ENCODE data around the gene SMCO1.
"Not testable (repeated sequence)": the region's sequence is repeated elsewhere in the genome, so short reads cannot be mapped to it uniquely, and the experiment has no call there.

Gene SMCO1

DNA sequence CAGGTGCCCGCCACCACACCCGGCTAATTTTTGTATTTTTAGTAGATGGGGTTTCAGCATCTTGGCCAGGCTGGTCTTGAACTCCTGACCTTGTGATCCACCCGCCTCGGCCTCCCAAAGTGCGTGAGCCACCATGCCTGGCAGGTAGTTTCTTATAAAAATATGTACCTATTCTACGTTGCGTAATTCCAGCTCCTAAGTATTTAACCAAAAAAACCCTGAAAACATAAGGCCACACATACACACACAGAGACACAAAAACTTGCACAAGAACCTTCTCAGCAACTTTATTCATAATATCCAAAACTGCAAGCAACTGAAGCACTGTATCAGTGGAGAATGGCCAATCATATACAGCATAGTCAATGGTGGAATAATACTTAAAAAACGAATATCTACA is 16.8 kb downstream of the SMCO1 start:
- CTCF ChIA-PET: interaction anchor here (0.9 kb wide), 1 partner anchor 11 kb away, joined by 3 read pairs; no protein-coding TSS in a partner anchor
- Mint-ChIP-seq H3K4me3 (no peak overlapping the region), H3K27me3 (no peaks in the 10 kb centered on the region), H3K4me1 (peaks cover 36% of the 10 kb centered on the region), H3K36me3 (peaks cover 66% of the 10 kb centered on the region), H3K27ac (no peak overlapping the region), H3K9me3 (no peaks in the 10 kb centered on the region)
- DNase-seq: no peak

DNA sequence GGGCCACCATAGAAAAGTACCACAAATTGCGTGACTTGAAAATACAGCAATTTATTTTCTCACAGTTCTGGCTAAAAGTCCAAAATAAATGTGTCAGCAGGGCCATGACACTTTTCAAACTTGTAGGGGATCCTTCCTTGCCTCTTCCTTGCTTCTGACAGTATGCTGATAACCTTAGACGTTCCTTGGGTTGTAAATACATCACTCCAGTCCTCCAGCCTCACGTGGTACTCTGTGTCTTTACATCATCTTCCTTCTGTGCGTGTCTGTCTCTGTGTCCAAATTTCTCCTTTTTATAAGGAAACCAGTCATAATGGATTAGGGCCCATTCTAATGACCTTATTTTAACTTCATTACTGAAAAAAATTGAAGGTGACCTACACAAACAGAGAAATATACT is 19.0 kb downstream of the SMCO1 start:
- Mint-ChIP-seq H3K27me3 (no peaks in the 10 kb centered on the region), H3K4me3 (no peak overlapping the region), H3K27ac (no peak overlapping the region), H3K9me3 (no peaks in the 10 kb centered on the region), H3K4me1 (peaks cover 36% of the 10 kb centered on the region), H3K36me3 (peaks cover 61% of the 10 kb centered on the region)
- no peak for DNase-seq
- CTCF ChIA-PET: no interaction called here

DNA sequence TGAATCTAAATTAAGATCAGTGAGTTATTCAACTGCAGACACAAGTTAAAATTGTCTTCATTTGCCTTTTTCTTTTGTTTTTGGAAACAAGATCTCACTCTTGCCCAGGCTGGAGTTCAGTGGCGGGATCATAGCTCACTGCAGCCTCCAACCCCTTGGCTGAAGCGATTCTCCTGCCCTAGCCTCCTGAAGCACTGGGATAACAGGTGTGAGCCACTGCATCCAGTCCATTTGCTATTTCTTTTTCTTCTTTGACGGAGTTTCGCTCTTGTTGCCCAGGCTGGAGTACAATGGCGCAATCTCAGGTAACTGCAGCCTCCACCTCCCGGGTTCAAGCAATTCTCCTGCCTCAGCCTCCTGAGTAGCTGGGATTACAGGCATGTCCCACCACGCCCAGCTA is 21.9 kb downstream of the SMCO1 start:
- H3K27ac Mint-ChIP-seq: no peak overlapping the region
- no peak for DNase-seq
- no peak overlapping the region for H3K4me3 Mint-ChIP-seq
- no peaks in the 10 kb centered on the region for H3K27me3 Mint-ChIP-seq
- peaks cover 25% of the 10 kb centered on the region for H3K4me1 Mint-ChIP-seq
- H3K9me3 Mint-ChIP-seq: no peaks in the 10 kb centered on the region
- H3K36me3 Mint-ChIP-seq: peaks cover 50% of the 10 kb centered on the region
- CTCF ChIA-PET: no interaction called here

DNA sequence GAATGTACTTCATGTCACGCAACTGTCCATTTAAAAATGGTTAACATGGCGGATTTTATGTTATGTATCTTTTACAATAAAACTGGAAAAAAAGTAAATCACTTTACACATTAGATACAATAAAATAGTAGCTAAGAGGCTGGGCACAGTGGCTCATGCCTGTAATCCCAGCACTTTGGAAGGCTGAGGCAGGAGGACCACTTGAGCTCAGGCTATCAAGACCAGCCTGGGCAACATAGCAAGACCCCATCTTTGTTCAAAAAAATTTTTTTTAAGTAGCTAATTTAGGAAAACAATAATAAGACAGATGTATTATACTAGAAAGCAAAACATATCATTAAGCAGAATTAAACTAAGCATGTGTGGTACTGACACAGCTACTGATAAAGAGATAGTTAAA is 23.1 kb downstream of the SMCO1 start:
- Mint-ChIP-seq H3K4me1 (peaks cover 20% of the 10 kb centered on the region), H3K27ac (no peak overlapping the region), H3K9me3 (no peaks in the 10 kb centered on the region), H3K4me3 (no peak overlapping the region), H3K36me3 (peaks cover 49% of the 10 kb centered on the region), H3K27me3 (no peaks in the 10 kb centered on the region)
- no peak for DNase-seq
- CTCF ChIA-PET: interaction anchor here (0.9 kb wide), 1 partner anchor 576 kb away, joined by 3 read pairs; no protein-coding TSS in a partner anchor

DNA sequence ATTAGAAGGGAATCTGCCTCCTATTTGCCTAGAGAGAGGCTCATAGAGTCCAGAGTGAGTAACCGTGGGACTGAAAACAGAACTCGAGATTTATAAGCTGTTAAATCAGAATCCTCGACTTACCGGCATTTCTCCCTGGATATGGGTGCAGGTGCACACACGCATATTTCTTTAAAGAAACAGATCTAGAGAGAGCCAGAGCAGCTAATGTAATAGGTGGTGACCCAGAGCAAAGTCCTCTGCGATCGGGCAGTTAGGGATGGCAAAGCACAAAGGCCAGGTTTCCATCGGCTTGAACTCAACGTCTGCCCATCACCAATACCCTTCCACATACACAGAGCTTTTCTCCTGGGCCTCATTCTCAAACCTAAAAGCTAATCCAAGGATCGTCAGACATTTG is 25.4 kb downstream of the SMCO1 start:
- no peaks in the 10 kb centered on the region for H3K9me3 Mint-ChIP-seq
- no peak for DNase-seq
- H3K27me3 Mint-ChIP-seq: no peaks in the 10 kb centered on the region
- H3K4me1 Mint-ChIP-seq: peaks cover 18% of the 10 kb centered on the region
- H3K4me3 Mint-ChIP-seq: no peak overlapping the region
- no peak overlapping the region for H3K27ac Mint-ChIP-seq
- peaks cover 43% of the 10 kb centered on the region for H3K36me3 Mint-ChIP-seq
- CTCF ChIA-PET: interaction anchor here (0.7 to 1.7 kb wide), 2 partner anchors 32 to 54 kb away, joined by 3 to 4 read pairs; no protein-coding TSS in a partner anchor

DNA sequence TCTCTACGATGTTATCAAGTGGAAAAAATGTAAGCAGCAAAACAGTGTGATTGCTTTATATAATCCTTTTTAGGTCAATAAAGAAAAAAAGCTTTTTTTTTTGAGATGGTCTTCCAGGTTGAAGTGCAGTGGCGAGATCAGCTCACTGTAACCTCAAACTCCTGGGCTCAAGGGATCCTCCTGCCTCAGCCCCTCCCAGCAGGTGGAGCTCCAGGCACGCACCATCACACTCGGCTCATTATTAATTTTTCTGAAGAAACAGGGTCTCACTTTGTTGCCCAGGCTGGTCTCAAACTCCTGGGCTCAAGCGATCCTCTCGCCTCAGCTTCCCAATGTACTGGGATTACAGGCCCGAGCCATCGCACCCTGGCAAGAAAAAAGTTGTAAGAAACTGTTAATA is 28.9 kb downstream of the SMCO1 start:
- H3K4me1 Mint-ChIP-seq: peaks cover 11% of the 10 kb centered on the region
- H3K27me3 Mint-ChIP-seq: no peaks in the 10 kb centered on the region
- H3K9me3 Mint-ChIP-seq: no peaks in the 10 kb centered on the region
- peaks cover 48% of the 10 kb centered on the region for H3K36me3 Mint-ChIP-seq
- no peak overlapping the region for H3K4me3 Mint-ChIP-seq
- no peak overlapping the region for H3K27ac Mint-ChIP-seq
- peak; percentile 39 for DNase-seq
- CTCF ChIA-PET: interaction anchor here (0.8 to 3.3 kb wide), 7 partner anchors 24 to 201 kb away, joined by 3 to 26 read pairs (median 4); no protein-coding TSS in a partner anchor

DNA sequence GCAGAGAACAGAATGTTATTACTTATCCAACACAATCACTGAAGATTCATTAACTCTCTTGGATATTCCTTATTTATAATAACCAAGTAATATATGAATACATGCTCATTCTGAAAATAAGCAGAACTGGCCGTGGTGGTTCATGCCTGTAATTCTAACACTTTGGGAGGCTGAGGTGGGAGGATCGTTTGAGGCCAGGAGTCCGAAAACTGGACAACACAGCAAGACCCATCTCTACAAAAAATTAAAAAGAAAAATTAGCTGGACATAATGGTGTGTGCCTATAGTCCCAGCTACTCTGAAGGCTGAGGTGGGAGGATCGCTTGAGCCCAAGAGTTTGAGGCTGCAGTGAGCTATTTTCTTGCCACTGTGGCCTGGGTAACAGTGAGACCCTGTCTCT is 37.5 kb downstream of the SMCO1 start:
- no peaks in the 10 kb centered on the region for H3K9me3 Mint-ChIP-seq
- H3K4me1 Mint-ChIP-seq: no peaks in the 10 kb centered on the region
- CTCF ChIA-PET: interaction anchor here (1.6 kb wide), 1 partner anchor 44 kb away, joined by 6 read pairs; no protein-coding TSS in a partner anchor
- no peak overlapping the region for H3K27ac Mint-ChIP-seq
- H3K4me3 Mint-ChIP-seq: no peak overlapping the region
- no peak for DNase-seq
- H3K36me3 Mint-ChIP-seq: peaks cover 43% of the 10 kb centered on the region
- H3K27me3 Mint-ChIP-seq: no peaks in the 10 kb centered on the region

- DNase-seq: no peak
- CTCF ChIA-PET: no interaction called here
- Mint-ChIP-seq H3K4me3 (no peak overlapping the region), H3K4me1 (peaks cover 14% of the 10 kb centered on the region), H3K9me3 (no peaks in the 10 kb centered on the region), H3K27ac (no peak overlapping the region), H3K36me3 (peaks cover 50% of the 10 kb centered on the region), H3K27me3 (no peaks in the 10 kb centered on the region)
These were observed 42.9 kb downstream of the SMCO1 start for GRCh38 chr3:196472286-196472685.

GRCh38 chr3:196471551-196471950 is 43.6 kb downstream of the SMCO1 start:
- Mint-ChIP-seq H3K4me1 (peaks cover 14% of the 10 kb centered on the region), H3K4me3 (no peak overlapping the region), H3K27ac (no peak overlapping the region), H3K9me3 (no peaks in the 10 kb centered on the region), H3K27me3 (no peaks in the 10 kb centered on the region), H3K36me3 (peaks cover 46% of the 10 kb centered on the region)
- CTCF ChIA-PET: no interaction called here
- no peak for DNase-seq

- H3K27ac Mint-ChIP-seq, H3K9me3 Mint-ChIP-seq, CTCF ChIA-PET, H3K4me3 Mint-ChIP-seq, DNase-seq, H3K27me3 Mint-ChIP-seq: not testable (repeated sequence)
- H3K4me1 Mint-ChIP-seq: peaks cover 14% of the 10 kb centered on the region
- peaks cover 45% of the 10 kb centered on the region for H3K36me3 Mint-ChIP-seq
These were observed 45.0 kb downstream of the SMCO1 start for GRCh38 chr3:196470182-196470581.

DNA sequence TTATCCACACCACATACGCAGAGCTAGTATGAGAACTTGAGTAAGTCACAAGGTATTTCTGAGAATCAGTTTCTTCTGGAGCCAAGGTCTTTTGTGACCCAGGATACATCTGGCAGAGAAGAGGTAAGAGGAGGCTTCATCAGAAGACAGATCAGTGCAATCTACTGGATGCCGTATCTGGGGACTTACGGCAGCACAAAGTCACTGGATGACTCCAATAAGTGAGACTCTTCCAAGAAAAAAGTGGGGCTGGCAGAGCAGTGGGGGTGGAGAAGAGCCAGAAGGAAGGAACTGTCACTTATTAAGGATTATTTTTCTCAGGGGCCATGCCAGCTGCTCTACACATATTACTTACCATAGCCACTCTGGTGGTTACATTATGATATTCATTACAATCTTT is 51.3 kb downstream of the SMCO1 start:
- Mint-ChIP-seq H3K9me3 (peaks cover 9% of the 10 kb centered on the region), H3K36me3 (peaks cover 32% of the 10 kb centered on the region), H3K27ac (no peak overlapping the region), H3K4me3 (no peak overlapping the region), H3K4me1 (peaks cover under 1% of the 10 kb centered on the region), H3K27me3 (no peaks in the 10 kb centered on the region)
- no peak for DNase-seq
- CTCF ChIA-PET: interaction anchor here (0.6 kb wide), 1 partner anchor 146 kb away, joined by 3 read pairs; no protein-coding TSS in a partner anchor

DNA sequence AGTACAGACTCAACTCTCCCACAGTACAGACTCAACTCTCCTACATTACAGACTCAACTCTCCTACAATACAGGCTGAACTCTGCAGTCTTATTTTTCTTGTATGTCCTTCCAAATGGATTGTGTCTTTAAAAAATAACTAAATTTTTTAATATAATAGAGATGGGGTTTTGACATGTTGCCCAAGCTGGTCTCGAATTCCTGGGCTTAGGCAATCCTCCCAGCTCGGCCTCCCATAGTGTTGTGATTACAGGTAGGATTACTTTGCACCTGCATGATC is 51.7 kb downstream of the SMCO1 start:
- peaks cover 29% of the 10 kb centered on the region for H3K36me3 Mint-ChIP-seq
- CTCF ChIA-PET: no interaction called here
- H3K27me3 Mint-ChIP-seq: no peaks in the 10 kb centered on the region
- DNase-seq: no peak
- H3K4me1 Mint-ChIP-seq: no peaks in the 10 kb centered on the region
- H3K9me3 Mint-ChIP-seq: peaks cover 9% of the 10 kb centered on the region
- H3K27ac Mint-ChIP-seq: no peak overlapping the region
- no peak overlapping the region for H3K4me3 Mint-ChIP-seq

DNA sequence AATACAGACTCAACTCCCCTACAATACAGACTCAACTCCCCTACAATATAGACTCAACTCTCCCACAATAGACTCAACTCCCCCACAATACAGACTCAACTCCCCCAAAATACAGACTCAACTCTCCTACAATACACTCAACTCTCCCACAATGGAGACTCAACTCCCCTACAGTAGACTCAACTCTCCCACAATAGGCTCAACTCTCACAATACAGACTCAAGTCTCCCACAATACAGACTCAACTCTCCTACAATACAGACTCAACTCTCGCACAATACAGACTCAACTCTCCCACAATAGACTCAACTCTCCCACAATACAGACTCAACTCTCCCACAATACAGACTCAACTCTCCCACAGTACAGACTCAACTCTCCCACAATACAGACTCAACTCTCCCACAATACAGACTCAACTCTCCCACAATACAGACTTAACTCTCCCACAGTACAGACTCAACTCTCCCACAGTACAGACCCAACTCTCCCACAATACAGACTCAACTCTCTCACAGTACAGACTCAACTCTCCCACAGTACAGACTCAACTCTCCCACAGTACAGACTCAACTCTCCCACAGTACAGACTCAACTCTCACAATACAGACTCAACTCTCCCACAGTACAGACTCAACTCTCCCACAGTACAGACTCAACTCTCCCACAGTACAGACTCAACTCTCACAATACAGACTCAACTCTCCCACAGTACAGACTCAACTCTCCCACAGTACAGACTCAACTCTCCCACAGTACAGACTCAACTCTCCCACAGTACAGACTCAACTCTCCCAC is 52.3 kb downstream of the SMCO1 start:
- H3K4me1 Mint-ChIP-seq, H3K27ac Mint-ChIP-seq, CTCF ChIA-PET, H3K9me3 Mint-ChIP-seq, H3K27me3 Mint-ChIP-seq, DNase-seq, H3K4me3 Mint-ChIP-seq: not testable (repeated sequence)
- peaks cover 25% of the 10 kb centered on the region for H3K36me3 Mint-ChIP-seq

DNA sequence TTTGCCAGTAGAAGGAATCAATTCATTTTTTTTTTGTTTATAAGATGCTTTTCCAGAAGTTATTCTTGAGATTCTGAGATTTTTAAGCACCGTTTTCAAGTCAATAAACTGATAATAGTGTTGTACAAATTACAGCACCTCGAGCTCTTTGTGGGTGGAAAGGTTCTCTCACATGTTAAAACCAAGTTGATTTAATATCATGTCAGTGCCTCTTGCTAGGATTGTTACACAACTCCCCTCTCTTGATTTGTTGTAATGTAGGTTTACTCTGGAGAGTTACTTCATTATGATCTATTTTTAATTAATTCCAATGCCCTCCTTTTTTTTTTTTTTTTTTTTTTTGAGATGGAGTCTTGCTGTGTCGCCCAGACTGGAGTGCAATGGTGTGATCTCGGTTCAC is 57.1 kb downstream of the SMCO1 start:
- DNase-seq: no peak
- H3K4me3 Mint-ChIP-seq: no peak overlapping the region
- CTCF ChIA-PET: no interaction called here
- H3K27ac Mint-ChIP-seq: no peak overlapping the region
- H3K27me3 Mint-ChIP-seq: no peaks in the 10 kb centered on the region
- peaks cover 7% of the 10 kb centered on the region for H3K36me3 Mint-ChIP-seq
- H3K4me1 Mint-ChIP-seq: peaks cover 2% of the 10 kb centered on the region
- H3K9me3 Mint-ChIP-seq: peaks cover 5% of the 10 kb centered on the region

GRCh38 chr3:196457470-196457869 is 57.7 kb downstream of the SMCO1 start:
- CTCF ChIA-PET, DNase-seq, H3K4me1 Mint-ChIP-seq, H3K36me3 Mint-ChIP-seq, H3K9me3 Mint-ChIP-seq, H3K27me3 Mint-ChIP-seq, H3K4me3 Mint-ChIP-seq, H3K27ac Mint-ChIP-seq: not testable (repeated sequence)
